KMS-11 (cell line): Measurements from ENCODE around the gene FLT4.

ENCODE experiments used
- H2AFZ ChIP-seq: fragments of 200-600 bp; sonication (generic); 2 replicates; pipeline ENCODE4 v1.6.1; 2016; ENCODE audit warnings: antibody characterized with exemption, mixed run types, low read depth
- H3K27ac ChIP-seq: fragments of 200-600 bp; sonication (generic); 2 replicates; pipeline ENCODE4 v1.6.1; 2016; ENCODE audit warnings: mild to moderate bottlenecking, mixed run types
- H3K27me3 ChIP-seq: fragments of 200-600 bp; sonication (generic); 2 replicates; pipeline ENCODE4 v1.6.1; 2017; ENCODE audit warnings: mild to moderate bottlenecking, low read depth, mixed run types, moderate library complexity; ENCODE audit not compliant: insufficient read depth
- H3K36me3 ChIP-seq: fragments of 200-600 bp; sonication (generic); 2 replicates; pipeline ENCODE4 v1.6.1; 2017; ENCODE audit warnings: mild to moderate bottlenecking, mixed run types; ENCODE audit not compliant: insufficient read depth
- H3K4me1 ChIP-seq: fragments of 200-600 bp; sonication (generic); 2 replicates; pipeline ENCODE4 v1.6.1; 2016; ENCODE audit warnings: mild to moderate bottlenecking, low read depth, mixed run types; ENCODE audit not compliant: poor library complexity, severe bottlenecking
- H3K4me2 ChIP-seq: fragments of 200-600 bp; sonication (generic); 2 replicates; pipeline ENCODE4 v1.7.0; 2016; ENCODE audit warnings: mild to moderate bottlenecking, mixed run types
- H3K4me3 ChIP-seq: fragments of 200-600 bp; sonication (generic); IDR thresholded peaks from 2 replicates; pipeline ENCODE4 v1.6.1; 2017; ENCODE audit warnings: low read depth, low read length, mixed read lengths; ENCODE audit not compliant: insufficient read depth
- H3K79me2 ChIP-seq: fragments of 200-600 bp; sonication (generic); 2 replicates; pipeline ENCODE4 v1.6.1; 2016; ENCODE audit warnings: low read depth, mixed run types; ENCODE audit not compliant: insufficient read depth
- H3K9ac ChIP-seq: fragments of 200-600 bp; sonication (generic); 2 replicates; pipeline ENCODE4 v1.6.1; 2016; ENCODE audit warnings: mild to moderate bottlenecking, mixed run types
- H4K20me1 ChIP-seq: fragments of 200-600 bp; sonication (generic); 2 replicates; pipeline ENCODE4 v1.6.1; 2016; ENCODE audit warnings: mild to moderate bottlenecking, mixed run types; ENCODE audit not compliant: insufficient read depth
- TF ChIP-seq, protein P1 (sequence below): fragments of 200-600 bp; sonication (generic); conservative IDR thresholded peaks from 2 replicates; pipeline ENCODE4 v1.6.1; 2017; ENCODE audit warnings: low read depth, mild to moderate bottlenecking, antibody characterized with exemption, low read length, moderate library complexity, mixed read lengths

Gene FLT4

GRCh38 chr5:180628827-180629750 lies 20.3 kb downstream of the FLT4 start:
- no peaks in the 10 kb centered on the region for H3K79me2 ChIP-seq
- H3K27ac ChIP-seq: no peak overlapping the region
- no peaks in the 10 kb centered on the region for H3K36me3 ChIP-seq
- TF ChIP-seq, protein P1, sequence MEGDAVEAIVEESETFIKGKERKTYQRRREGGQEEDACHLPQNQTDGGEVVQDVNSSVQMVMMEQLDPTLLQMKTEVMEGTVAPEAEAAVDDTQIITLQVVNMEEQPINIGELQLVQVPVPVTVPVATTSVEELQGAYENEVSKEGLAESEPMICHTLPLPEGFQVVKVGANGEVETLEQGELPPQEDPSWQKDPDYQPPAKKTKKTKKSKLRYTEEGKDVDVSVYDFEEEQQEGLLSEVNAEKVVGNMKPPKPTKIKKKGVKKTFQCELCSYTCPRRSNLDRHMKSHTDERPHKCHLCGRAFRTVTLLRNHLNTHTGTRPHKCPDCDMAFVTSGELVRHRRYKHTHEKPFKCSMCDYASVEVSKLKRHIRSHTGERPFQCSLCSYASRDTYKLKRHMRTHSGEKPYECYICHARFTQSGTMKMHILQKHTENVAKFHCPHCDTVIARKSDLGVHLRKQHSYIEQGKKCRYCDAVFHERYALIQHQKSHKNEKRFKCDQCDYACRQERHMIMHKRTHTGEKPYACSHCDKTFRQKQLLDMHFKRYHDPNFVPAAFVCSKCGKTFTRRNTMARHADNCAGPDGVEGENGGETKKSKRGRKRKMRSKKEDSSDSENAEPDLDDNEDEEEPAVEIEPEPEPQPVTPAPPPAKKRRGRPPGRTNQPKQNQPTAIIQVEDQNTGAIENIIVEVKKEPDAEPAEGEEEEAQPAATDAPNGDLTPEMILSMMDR: no peak
- no peaks in the 10 kb centered on the region for H4K20me1 ChIP-seq
- no peak overlapping the region for H3K4me3 ChIP-seq
- H3K9ac ChIP-seq: no peak overlapping the region
- H3K4me2 ChIP-seq: no peak overlapping the region
- no peaks in the 10 kb centered on the region for H3K4me1 ChIP-seq
- no peaks in the 10 kb centered on the region; the same call in 1 of the 2 replicates for H3K27me3 ChIP-seq
- no peak overlapping the region for H2AFZ ChIP-seq

DNA sequence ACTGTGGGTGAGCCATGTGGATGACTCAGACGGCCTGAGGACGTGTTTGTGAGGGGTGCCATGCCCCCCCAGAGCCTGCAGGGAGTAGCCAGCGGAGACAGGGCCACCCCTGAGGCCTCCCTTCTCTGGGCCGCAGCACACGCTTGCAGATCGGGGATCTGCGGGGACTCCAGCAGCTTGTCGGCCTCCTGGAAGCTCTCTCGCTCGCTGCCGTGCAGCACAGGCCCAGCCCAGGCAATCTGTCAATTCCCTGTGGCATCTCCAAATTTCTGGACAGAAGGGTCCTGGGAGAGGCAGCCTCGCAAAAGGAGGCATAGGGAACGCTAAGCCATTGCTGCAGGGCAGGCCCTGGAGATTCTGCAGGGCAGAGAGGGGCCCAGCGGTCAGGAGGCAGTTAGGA lies 21.2 kb downstream of the FLT4 start:
- no peaks in the 10 kb centered on the region for H3K4me1 ChIP-seq

DNA sequence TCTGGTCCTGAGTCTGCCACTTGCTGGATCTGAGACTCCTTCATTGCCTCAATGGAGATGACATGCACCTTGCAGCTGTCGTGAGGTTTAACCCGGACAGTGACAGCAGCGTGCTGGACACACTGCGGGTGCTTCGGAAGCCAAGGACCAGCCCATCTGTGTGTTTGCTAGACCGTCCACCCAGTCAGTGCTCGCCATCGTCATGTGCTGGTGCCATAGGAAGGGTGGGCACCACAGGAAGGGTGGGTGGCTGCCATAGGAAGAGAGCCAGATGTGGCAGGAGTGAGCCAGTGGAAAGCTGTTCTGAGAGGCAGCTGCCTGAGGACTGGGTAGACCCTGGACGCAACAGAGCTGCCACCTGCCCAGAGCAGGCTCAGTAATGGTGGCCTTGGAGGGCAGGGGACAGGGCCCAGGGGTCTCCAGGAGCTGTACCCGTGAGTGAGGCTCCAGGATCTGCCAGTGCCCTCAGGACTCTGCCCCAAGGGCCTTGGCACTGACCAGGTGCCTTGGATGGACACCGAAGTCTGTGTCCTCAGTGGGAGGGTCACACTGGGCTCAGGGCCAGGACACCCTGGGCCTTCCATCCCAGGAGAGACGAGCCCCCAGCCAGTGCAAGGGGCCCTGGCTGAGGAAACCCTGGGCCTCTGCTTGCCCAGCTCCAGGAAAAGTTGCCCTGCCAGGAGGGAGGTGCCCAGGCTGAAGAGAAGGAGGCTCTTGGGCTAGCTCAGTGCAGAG lies 21.8 kb downstream of the FLT4 start:
- Histone ChIP-seq H3K27ac (no peak overlapping the region), H3K79me2 (no peaks in the 10 kb centered on the region), H3K27me3 (no peaks in the 10 kb centered on the region; the same call in 1 of the 2 replicates), H2AFZ (no peak overlapping the region), H3K36me3 (no peaks in the 10 kb centered on the region), H3K9ac (no peak overlapping the region), H4K20me1 (no peaks in the 10 kb centered on the region), H3K4me2 (no peak overlapping the region), H3K4me3 (no peak overlapping the region), H3K4me1 (no peaks in the 10 kb centered on the region)
- TF ChIP-seq, protein P1: no peak

More for the DNA sequence above, 21.2 kb downstream of the FLT4 start:
- Histone ChIP-seq H3K79me2 (no peaks in the 10 kb centered on the region), H2AFZ (no peak overlapping the region), H3K4me2 (no peak overlapping the region), H4K20me1 (no peaks in the 10 kb centered on the region), H3K27ac (no peak overlapping the region), H3K4me3 (no peak overlapping the region), H3K27me3 (no peaks in the 10 kb centered on the region; the same call in 1 of the 2 replicates), H3K36me3 (no peaks in the 10 kb centered on the region), H3K9ac (no peak overlapping the region)
- TF ChIP-seq, protein P1: no peak

- no peak overlapping the region for H3K27ac ChIP-seq
- H3K36me3 ChIP-seq: no peaks in the 10 kb centered on the region
- TF ChIP-seq, protein P1: no peak
- no peaks in the 10 kb centered on the region; the same call in 1 of the 2 replicates for H3K27me3 ChIP-seq
- H3K4me3 ChIP-seq: no peak overlapping the region
- H2AFZ ChIP-seq: no peak overlapping the region
- H3K4me2 ChIP-seq: no peak overlapping the region
- no peak overlapping the region for H3K9ac ChIP-seq
- H3K4me1 ChIP-seq: no peaks in the 10 kb centered on the region
- no peaks in the 10 kb centered on the region for H3K79me2 ChIP-seq
- no peaks in the 10 kb centered on the region for H4K20me1 ChIP-seq
Measured at GRCh38 chr5:180626661-180627385, 22.6 kb downstream of the FLT4 start.
